Measurements from ENCODE around the gene CDK19.

DNA sequence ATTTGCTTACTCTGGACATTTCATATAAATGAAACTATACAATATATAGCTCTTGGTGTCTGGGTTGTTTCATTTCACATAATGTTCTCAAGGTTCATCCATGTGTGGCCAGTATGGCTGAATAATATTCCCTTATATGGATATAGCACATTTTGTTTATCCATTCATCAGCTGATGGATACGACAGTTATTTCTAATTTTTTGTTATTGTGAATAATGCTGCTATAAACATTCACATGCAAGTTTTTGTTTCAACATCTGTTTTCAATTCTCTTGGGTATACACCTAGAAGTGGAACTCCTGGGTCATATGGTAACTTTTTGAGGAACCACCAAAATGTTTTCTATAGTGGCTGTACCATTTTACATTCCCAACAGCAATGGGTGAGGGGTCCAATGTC lies 101.1 kb downstream of the CDK19 start:
- TF ChIP-seq ZFX (IDR thresholded peaks at IDR 0.05; ENCODE audit: borderline replicate concordance): no peak
- TF ChIP-seq, protein P1, sequence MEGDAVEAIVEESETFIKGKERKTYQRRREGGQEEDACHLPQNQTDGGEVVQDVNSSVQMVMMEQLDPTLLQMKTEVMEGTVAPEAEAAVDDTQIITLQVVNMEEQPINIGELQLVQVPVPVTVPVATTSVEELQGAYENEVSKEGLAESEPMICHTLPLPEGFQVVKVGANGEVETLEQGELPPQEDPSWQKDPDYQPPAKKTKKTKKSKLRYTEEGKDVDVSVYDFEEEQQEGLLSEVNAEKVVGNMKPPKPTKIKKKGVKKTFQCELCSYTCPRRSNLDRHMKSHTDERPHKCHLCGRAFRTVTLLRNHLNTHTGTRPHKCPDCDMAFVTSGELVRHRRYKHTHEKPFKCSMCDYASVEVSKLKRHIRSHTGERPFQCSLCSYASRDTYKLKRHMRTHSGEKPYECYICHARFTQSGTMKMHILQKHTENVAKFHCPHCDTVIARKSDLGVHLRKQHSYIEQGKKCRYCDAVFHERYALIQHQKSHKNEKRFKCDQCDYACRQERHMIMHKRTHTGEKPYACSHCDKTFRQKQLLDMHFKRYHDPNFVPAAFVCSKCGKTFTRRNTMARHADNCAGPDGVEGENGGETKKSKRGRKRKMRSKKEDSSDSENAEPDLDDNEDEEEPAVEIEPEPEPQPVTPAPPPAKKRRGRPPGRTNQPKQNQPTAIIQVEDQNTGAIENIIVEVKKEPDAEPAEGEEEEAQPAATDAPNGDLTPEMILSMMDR (IDR thresholded peaks at IDR 0.05): no peak

Data from 22Rv1 (cell line).